Psoas muscle (tissue), 8 donors: ENCODE results near the gene KCTD16. TPM values are rescaled to one million over a fixed set of nuclear protein-coding genes. Genes with fewer than 3 reads are reported as not detected.

ENCODE experiments used
- ATAC-seq, 4 donors: fragments of 200-7000 bp; cut with Tn5 transposase; one replicate each; pipeline ENCODE4 v1.9.1; 2020; ENCODE audit warnings: moderate library complexity in 3 of 4, mild to moderate bottlenecking in 2 of 4
- DNase-seq, 2 donors: peaks; one replicate each; pipeline ENCODE4 v3.0.0-alpha.2; 2020
- H3K27ac ChIP-seq: fragments of 200-600 bp; one replicate; pipeline ENCODE4 v1.8.0; 2022
- H3K27me3 ChIP-seq, 3 donors: fragments of 200-600 bp in 1 of 3; one replicate each; pipeline versions ENCODE4 v1.6.1 to v1.8.0; 2013 to 2022; ENCODE audit warnings: low read length in 2 of 3, mild to moderate bottlenecking in 2 of 3, moderate library complexity in 1 of 3; ENCODE audit not compliant: insufficient read depth in 3 of 3
- H3K36me3 ChIP-seq, 2 donors: fragments of 200-600 bp in 1 of 2; one replicate each; pipeline versions ENCODE4 v1.6.1 to v1.8.0; 2013 to 2022; ENCODE audit warnings: low read depth in 1 of 2, mild to moderate bottlenecking in 1 of 2, moderate library complexity in 1 of 2; ENCODE audit not compliant: insufficient read depth in 1 of 2
- H3K4me1 ChIP-seq: fragments of 200-600 bp; one replicate; pipeline ENCODE4 v1.8.0; 2022
- H3K4me3 ChIP-seq: fragments of 200-600 bp; one replicate; pipeline ENCODE4 v1.8.0; 2022; ENCODE audit warnings: mild to moderate bottlenecking
- H3K9me3 ChIP-seq: fragments of 200-600 bp; one replicate; pipeline ENCODE4 v1.8.0; 2022
- CTCF ChIP-seq: fragments of 200-600 bp; IDR thresholded peaks from one replicate; pipeline ENCODE4 v1.8.0; 2022; ENCODE audit warnings: antibody characterized with exemption
- WGBS, 3 donors: extraction: QIAGEN DNeasy Blood & Tissue Kit; methylation state at CpG; one replicate each; pipeline versions ENCODE4 v1.1.6 to v1.1.7; 2013; 5-methylcytosine and 5-hydroxymethylcytosine counted together
- intact Hi-C, 2 donors: fragments of 100-400 bp; cut with DNase I; formaldehyde crosslinking; loops; one replicate each; pipeline versions ENCODE4 v1.11.0 to v1.14.2; 2022
- polyA plus RNA-seq, 3 donors: library from polyadenylated mRNA; stranded (reverse); fragments of 200-250 nt; gene quantifications; one replicate each; pipeline ENCODE4 v1.2.3, GENCODE V29; 2013
- total RNA-seq, 4 donors: library from RNA; stranded (reverse); fragmentation: NEBNext Ultra II Directional in 2 of 4; extraction: Animal tissue kit (Norgen Biotek cat#: 25700) in 2 of 4; gene quantifications; one replicate each; pipeline versions ENCODE4 v1.2.1 to v1.2.4, GENCODE V29; 2021 to 2023
- donor health status: healthy with polysubstance abuse.
- donor health status: DM: no; HTN: no; CAD: no; lungs with moderate emphysema.
- donor health status: Bipolar disorder and iron deficiency.
- donor health status: healthy.
- donor health status: DM: yes; HTN: yes; CAD: no.
- donor health status: DM: no; HTN: no; CAD: no.
- donor health status: DM: no; HTN: no; CAD: no.
- donor health status: DM: yes; HTN: yes; CAD: no.

The KCTD16 gene
- total and polyA plus RNA-seq, 7 donors, result 0.01 to 0.04 (median 0.01) TPM; not detected in 4

GRCh38 chr5:144249755-144250464 lies 79.2 kb downstream of the KCTD16 start:
- H3K4me3 ChIP-seq, result no peak overlapping the region
- peaks cover 8% of the 10 kb centered on the region for H3K4me1 ChIP-seq
- ATAC-seq (peak; percentile 66 to 96 (median 88)), DNase-seq (no peak)
- no peaks in the 10 kb centered on the region for H3K27me3 ChIP-seq
- intact Hi-C loops, result no loop called here
- H3K27ac ChIP-seq, result peak overlapping the region; percentile 63
- H3K36me3 ChIP-seq, result no peaks in the 10 kb centered on the region
- WGBS, 3 donors, result 12 to 17% (median 16%) methylated on average over 2 of the region's 2 CpGs
- TF ChIP-seq CTCF, result no peak
- no peaks in the 10 kb centered on the region for H3K9me3 ChIP-seq

GRCh38 chr5:144254552-144254951 lies 83.9 kb downstream of the KCTD16 start:
- intact Hi-C loops, result no loop called here
- Histone ChIP-seq H3K27me3 (no peaks in the 10 kb centered on the region), H3K4me3 (no peak overlapping the region), H3K27ac (no peak overlapping the region), H3K36me3 (no peaks in the 10 kb centered on the region), H3K9me3 (no peaks in the 10 kb centered on the region), H3K4me1 (peaks cover under 1% of the 10 kb centered on the region)
- WGBS, 3 donors, result 95 to 96% (median 96%) methylated on average over 2 of the region's 2 CpGs
- DNase-seq (no peak), ATAC-seq (no peak)
- TF ChIP-seq CTCF, result no peak

GRCh38 chr5:144260121-144260520 lies 89.4 kb downstream of the KCTD16 start:
- Histone ChIP-seq H3K36me3 (no peaks in the 10 kb centered on the region), H3K4me1 (no peaks in the 10 kb centered on the region), H3K9me3 (no peaks in the 10 kb centered on the region), H3K4me3 (no peak overlapping the region), H3K27me3 (no peaks in the 10 kb centered on the region), H3K27ac (no peak overlapping the region)
- intact Hi-C loops, result no loop called here
- TF ChIP-seq CTCF, result no peak
- no peak for DNase-seq
- ATAC-seq, result no peak
- 35 to 55% (median 47%) methylated on average over 2 of the region's 2 CpGs for WGBS, 3 donors

- 68 to 86% (median 83%) methylated on average over 3 of the region's 3 CpGs for WGBS, 3 donors
- Histone ChIP-seq H3K9me3 (no peaks in the 10 kb centered on the region), H3K4me1 (no peaks in the 10 kb centered on the region), H3K27me3 (no peaks in the 10 kb centered on the region), H3K36me3 (no peaks in the 10 kb centered on the region), H3K4me3 (no peak overlapping the region), H3K27ac (no peak overlapping the region)
- intact Hi-C loops, result no loop called here
- ATAC-seq, result no peak
- no peak for DNase-seq
- TF ChIP-seq CTCF, result no peak
Observed at GRCh38 chr5:144265643-144266247, 95.1 kb downstream of the KCTD16 start.
